OCI-M2 (cell line): Measurements from ENCODE around the gene PPP1R9B.

Experiments used
- DNase-seq: peaks from one replicate; lab custom pipeline; 2025; ENCODE audit not compliant: unreplicated experiment; lab: John Stamatoyannopoulos, UW

PPP1R9B gene

GRCh38 chr17:50144355-50144754, 6.1 kb downstream of the PPP1R9B start:
- DNase-seq: no peak

GRCh38 chr17:50143461-50144176, 6.9 kb downstream of the PPP1R9B start:
- DNase-seq: no peak

- DNase-seq: no peak
Observed at GRCh38 chr17:50141745-50142110, 8.7 kb downstream of the PPP1R9B start.

- no peak for DNase-seq
Observed at GRCh38 chr17:50141026-50141744, 9.3 kb downstream of the PPP1R9B start.

- no peak for DNase-seq
Observed at GRCh38 chr17:50139950-50140885, 10.3 kb downstream of the PPP1R9B start.

GRCh38 chr17:50139185-50139783, 11.2 kb downstream of the PPP1R9B start:
- no peak for DNase-seq

GRCh38 chr17:50137042-50137441, 13.4 kb downstream of the PPP1R9B start:
- no peak for DNase-seq

- no peak for DNase-seq
Observed at GRCh38 chr17:50136096-50136687, 14.3 kb downstream of the PPP1R9B start.

GRCh38 chr17:50135316-50136095, 15.0 kb downstream of the PPP1R9B start:
- no peak for DNase-seq

- DNase-seq: no peak
Observed at GRCh38 chr17:50134206-50135110, 16.0 kb downstream of the PPP1R9B start.

GRCh38 chr17:50133769-50134099, 16.7 kb downstream of the PPP1R9B start:
- no peak for DNase-seq

GRCh38 chr17:50133028-50133768, 17.3 kb downstream of the PPP1R9B start:
- DNase-seq: no peak

GRCh38 chr17:50132104-50132794, 18.2 kb downstream of the PPP1R9B start:
- DNase-seq: no peak

- no peak for DNase-seq
Observed at GRCh38 chr17:50130559-50131305, 19.7 kb downstream of the PPP1R9B start.

GRCh38 chr17:50129728-50130558, 20.5 kb downstream of the PPP1R9B start, which contains the start of gene SAMD14:
Gene SAMD14 (minus strand): TSS chr17:50130160. CDS start chr17:50124959, 5,201 bp downstream.
- DNase-seq: no peak

- DNase-seq: no peak
Observed at GRCh38 chr17:50129353-50129727, 21.1 kb downstream of the PPP1R9B start.
